Kasumi-1 (cell line): ENCODE measurements around the gene CCDC142.

Experiments used
- DNase-seq, 2 experiments: peaks; one replicate each; lab custom pipeline; 2025; lab: John Stamatoyannopoulos, UW

Gene CCDC142

DNA sequence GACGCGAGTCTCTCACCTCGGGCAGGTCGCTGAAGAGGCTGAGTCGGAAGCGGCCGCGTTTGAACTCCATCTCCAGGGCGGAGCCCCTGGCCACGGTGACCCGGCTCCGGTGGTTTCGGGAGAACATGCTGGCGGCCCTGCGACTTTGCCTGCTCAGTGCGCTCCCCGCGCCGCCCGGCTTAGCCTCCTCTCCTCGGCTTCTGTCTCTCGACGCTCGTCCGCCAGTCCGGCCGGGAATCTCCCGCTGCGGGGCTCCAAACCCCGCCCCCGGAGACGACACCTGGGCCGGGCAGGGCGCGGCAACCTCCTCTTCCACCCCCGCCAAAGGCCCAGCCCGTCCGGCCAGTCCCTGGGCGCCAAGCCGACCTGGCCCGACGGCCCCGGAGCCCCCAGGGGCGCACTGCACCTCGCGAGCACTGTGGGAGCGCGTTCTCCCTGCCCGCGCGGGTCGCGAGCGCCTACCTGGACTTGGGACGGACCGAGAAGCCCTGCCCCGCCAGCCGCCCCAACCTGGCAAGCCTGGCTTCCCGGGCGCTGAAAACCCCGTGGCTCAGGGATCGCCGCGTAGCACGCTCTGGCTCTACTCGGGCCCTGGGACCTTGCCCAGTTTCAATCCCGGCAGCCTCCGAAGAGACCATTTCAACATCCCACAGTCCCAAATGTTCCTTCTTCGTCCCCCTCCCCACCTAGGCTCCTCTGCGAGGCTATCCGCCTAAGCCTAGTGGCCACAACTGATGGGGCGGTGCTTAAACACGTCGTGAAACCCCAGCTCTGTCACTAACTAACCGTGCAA is 40.9 kb downstream of the CCDC142 start, which contains the start of gene RTKN:
Gene RTKN, minus strand, starts transcription at position 248 of the 793 bp plus-strand sequence. Its CDS starts 121 bp downstream, at position 127.
- no peak for DNase-seq

DNA sequence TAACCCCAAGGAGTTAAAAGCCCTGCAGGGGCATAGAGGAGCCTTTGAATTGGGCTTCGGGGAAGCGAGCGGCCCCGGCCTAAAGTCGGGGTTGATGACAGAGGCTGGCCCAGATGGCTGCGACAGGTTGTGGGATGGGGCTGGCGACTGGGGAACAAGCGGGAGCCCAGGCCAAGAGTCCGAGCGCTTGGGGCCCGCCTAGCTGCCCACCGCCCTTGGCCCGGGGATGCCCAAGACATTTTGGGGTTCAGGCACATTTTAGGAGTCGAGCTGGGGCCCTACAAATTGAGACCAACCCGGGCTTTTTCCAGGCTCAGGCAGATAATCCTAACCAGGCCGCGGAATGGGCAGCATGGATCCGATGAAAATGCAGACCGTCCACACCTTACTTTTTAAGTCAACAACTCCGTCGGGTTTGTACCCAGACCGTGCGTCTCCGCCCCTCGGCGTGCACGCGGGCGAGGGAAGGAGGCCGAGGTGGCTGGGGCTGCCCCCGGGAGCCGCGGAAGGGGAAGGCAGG is 41.6 kb downstream of the CCDC142 start:
- no peak for DNase-seq

DNA sequence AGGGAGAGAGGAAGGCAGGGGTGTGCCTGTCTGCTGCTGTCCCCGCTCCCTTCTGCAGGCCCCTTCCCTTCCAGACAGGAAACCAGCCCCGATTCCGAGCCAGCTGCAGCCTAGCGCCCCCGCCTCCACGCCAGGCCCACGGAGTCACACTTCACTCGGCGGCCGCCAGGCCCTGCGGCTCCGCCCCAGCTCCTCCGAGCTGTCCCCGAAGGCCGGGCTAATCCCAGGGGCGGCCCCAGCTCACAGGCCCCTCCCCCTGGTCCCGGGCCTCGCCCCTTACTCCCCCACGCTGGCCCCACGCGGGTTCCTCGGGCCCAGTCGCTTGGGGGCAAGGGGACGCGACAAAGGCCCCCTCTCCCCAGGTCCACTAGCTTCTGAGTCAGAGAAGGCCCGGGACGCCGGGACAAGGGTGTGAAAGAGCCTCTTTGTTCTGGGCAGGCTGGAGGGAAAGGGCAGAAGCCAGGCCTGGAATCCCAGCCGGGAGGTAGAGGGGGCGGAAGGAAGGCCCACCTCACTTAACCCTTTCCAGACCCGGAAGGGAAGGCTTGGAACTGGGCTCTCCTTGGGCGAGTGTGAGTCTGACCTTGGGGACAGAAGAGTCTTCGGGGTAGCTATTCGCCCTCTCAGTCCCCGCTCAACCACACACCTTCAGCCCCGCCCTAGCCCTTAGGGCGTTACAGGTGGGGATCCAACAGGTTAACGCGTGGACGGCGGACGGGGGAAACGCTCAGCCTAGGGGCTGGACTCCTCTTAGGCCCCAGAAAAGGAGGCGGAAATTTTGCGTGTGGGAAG is 42.2 kb downstream of the CCDC142 start:
- peak; percentile 93 for DNase-seq

DNA sequence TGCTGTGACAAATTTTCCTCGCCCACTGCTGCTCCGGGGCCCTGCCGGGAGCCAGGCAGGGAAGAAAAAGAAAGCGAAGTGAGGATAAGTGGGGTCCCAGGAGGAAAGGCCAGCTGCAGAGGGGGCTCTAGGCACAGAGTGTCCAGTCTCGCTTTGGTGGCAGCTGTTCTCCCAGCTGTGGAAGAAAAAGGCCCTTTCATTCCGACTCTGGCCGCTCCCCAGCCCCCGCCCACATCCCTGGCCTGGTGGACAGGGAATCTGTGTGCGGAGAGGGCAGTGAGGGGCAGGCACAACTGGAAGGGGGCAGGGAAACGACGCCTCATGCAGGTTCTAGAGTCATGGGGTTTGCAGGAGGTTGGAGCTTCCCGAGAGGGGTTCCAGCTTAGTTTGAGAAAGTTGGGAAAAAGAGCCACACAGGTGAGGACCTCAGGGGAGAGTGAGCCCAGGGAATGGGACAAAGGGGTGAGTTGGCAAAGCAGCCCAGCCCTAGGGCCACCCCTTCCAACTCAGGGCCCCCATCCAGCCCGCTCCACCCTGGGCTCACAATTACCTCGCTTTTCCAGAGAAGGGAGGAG is 42.9 kb downstream of the CCDC142 start:
- DNase-seq: no peak

DNA sequence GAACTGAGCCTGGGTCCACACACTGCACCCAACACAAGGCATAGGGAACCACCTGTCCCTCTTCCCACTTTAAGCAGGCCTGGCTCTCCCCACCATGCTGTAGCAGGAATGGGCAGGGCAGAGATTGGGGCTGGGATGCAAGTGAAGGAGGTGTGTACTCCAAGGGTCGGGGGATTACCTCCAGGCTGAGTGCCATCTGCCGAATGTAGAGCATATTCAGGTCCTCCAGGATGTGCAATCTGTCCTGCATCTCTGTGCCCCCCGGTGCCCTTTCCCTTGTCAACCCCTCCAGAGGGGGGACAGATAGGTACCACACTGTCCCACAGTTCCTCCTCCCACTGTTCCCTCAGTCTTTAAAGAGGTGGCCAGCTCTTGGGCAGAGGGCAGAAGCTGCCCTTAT is 43.4 kb downstream of the CCDC142 start:
- DNase-seq: no peak

DNA sequence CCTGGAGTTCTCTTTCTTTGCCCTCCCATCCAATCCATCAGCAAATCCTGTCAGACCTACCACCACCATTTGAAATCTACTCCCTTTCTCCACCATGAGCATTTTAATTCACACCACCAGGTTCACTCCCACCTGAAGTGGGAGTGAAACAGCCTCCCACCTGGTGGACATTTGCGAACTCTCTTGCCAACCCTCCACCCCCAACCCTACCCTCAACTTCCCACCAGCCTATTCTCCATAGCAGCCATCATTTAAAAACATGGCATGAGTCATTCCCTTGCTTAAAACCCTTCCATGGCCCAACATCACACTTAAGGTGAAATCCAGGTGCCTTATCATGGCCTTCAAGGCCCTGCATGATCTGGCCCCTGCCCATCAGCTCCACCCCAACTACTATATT is 44.5 kb downstream of the CCDC142 start:
- DNase-seq: no peak

DNA sequence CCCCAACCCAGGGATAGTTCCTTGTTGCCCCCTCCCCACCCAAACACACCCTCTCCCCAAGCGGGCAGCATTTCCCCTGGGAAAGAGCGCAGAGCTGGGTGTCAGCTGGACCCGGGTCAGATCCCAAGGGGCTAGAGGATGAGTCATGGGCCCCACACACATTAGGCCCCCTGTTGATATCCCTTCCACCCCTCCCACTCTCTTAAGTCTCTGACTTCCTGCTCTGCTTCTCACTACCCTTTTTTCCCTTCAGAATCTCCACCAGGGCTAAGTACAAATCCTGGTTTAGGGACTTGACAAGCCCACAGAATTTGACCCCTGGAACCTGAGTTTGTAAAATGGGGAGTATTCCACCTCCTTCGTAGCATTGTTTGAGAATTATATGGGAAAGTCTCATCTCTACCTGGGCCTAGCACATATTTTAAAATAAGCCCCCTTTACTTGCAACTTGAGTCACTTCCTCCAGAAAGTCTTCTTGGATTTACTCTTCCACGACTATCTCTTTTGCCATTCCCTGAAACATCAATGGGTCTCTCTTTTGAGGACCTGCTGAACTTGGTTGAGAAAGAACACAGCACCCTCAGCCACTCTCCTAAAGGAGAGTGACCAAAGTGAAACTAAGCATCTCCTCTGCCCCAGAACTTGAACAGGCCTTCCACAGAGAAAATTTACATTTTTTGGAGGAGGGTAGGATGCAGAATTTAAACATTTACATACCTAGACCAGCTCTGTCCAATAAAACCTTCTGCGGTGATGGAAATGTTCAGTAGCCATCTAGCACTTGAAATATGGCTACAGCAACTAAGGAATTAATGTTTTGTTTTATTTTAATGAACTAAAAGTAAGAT is 45.7 kb downstream of the CCDC142 start:
- DNase-seq: no peak

DNA sequence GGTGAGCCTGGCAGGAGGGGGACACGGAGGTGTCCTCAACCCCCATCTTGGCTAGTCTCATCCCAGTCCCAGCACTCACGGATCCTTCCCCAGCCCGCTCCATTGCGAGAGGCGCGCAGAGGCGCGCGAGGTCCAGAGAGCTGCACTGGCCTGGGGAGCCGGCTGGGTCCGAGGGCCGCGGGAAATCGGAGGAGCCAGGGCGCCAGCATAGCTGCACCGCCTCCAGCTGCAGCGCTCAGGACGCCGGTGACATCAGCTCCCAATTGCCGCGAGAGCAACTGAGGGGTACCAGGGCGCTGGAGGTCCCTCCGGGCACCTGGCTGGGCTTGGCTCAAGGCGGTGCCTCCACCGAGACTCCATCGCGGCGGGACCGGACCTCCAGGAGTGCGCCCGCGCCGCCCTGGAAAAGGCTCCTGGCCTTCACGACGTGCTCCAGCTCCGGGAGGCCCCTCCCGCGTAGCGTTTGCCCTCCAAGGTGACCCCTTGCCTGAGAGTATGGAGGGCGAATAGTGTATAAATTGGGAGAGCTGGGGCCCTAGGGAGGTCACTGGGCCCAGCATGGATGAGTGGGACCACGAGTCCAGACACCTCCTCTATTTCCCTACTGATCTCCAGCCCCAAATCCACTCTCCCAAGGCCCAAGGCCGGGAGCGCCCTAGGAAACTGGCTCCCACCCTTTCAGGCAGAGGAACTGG is 46.5 kb downstream of the CCDC142 start:
- no peak for DNase-seq

DNA sequence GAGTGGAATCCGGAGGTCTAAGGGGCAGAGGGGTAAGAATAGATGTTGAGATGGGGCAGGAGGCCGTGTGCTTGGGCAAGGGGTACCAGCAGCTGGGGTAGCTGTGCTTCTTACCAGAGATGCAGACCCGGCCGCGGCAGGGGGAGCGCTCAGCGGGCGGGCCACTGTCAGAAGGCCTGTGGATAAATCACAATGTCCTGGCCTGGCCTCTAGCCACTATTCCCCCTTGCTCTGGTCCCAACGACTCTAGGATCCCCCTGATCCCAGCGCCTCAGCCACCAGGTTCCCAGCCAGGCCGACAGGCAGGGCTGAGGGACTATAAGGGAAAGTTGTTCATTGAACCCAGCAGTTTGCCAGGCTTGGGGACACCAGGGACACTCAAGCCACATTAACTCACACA is 52.3 kb downstream of the CCDC142 start:
- DNase-seq: no peak

DNA sequence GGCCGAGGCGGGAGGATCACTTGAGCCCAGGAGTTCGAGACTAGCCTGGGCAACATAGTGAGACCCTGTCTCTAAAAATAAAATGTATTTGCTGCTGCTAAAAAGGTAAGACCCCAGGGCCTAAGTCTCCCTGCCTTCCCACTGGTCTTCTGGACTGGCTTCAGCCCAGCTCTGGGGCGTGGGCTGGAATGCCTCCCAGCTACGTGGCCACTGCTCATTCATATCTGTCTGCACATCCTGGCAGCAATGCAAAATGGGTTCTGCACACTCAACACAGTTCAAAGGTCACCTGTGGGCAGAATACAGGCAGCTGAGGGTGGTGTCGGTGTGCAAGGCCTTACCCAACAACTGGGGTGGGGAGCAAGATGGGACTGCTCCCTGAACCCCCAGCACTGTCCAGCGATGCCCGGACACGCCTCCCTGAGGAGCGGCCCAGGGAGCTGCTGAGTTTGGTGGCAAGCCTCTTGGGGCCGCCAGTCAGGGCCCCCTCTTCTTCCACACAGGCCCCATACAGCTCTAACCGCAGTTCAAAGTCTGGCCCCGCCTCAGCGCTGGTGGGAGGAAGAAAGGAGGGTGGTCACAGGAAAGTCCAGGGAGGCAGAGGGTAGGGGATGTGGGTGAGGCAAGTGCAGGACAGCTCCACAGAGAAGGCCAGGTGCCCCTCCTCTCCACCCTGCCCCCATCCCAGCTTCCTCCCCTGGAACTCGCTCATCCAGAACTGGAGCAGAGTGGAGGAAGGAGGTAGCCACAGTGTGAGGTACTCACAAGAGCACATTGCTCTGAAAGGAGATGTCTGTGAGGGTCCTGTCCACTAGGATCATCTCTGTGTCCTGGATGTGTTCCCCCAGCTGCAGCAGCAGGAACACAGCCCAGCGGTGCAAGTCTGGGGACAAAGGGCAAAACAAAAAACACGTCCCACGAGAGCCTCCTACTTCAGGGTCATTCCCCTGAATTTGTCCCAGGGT is 53.0 kb downstream of the CCDC142 start:
- no peak for DNase-seq

DNA sequence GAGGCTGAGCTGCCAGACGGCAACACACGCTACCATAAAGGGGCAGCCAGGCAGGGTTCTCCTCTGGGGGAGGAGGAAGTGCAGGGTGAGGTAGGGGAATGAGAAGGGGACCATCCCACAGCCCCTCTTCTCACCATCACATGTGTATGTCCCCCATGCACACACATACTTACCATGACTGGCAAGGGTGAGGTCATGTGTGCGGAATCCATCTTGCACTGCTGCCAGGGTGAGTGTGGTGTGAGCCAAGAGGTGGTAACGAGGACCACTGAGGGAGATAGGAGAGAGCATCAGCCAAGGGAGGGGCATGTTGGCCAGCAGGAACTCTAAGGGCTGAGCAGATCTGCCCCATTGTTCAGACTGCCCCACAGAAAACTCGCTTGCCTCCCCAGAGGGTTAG is 54.1 kb downstream of the CCDC142 start:
- no peak for DNase-seq

DNA sequence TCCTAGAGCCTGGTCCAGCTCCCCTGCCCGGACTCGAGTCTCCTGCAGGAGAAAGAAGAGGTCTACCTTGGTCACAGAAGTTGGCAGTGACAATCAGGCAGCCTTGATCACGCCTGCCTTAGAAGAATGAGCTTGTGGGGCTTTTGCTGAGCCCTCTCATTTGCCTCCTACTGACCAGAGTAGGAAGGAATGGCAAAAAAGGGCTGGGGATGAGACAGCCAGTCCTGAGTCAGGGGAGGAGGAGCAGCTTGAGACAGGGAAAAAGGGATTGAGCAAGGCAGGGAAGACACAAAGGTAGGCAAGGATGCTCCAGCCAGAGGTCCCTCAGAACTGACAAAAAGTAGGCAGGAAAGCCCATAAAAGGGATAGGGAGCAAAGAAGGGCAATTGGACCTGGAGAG is 55.2 kb downstream of the CCDC142 start:
- DNase-seq: no peak

DNA sequence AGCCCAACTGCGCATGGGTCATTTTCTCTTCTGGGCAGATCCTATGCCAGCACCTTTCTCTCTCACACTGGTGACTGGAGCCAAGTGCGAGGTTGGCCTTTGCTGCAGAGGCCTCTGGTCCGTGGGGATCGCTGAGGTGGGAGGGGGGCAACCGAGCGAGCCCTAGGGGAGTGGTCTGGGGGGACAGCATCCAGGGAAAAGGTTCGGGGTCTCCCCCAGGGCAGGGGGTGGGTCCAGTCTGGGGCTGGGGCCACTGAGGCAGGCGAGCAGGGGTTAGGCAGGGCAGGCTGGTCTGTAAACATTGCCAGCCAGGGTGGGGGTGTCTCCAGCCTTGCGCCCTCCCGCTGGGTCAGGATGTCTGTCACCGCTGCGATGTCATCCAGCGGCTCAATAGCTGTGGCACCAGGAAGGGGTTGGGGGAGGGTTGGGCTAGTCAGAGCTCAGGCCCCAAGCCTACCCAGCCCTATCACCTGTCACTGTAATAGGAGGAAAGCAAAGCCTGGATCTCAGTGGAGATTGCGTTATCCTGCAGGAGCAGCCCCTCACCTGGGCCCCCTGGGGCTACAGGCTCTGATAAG is 56.5 kb downstream of the CCDC142 start:
- DNase-seq: no peak

DNA sequence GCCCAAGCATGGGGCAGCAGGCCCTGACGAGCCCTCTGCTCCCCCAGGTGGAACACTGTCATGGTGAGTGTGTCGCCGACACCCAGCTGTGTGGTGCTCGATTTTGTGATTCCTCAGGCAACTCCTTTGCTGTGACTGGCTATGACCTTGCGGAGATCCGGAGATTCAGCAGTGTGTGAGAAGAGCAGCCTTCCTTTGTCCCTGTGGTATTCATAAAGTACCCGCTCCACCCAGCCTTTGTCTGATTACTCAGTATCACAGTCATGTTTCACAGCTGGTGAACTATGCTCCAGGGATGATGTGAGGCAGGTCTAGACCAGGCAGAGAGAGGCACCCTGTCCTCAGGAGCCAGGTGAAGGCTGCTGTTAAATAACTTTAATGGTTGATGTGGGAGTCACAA is 57.3 kb downstream of the CCDC142 start:
- DNase-seq: no peak

DNA sequence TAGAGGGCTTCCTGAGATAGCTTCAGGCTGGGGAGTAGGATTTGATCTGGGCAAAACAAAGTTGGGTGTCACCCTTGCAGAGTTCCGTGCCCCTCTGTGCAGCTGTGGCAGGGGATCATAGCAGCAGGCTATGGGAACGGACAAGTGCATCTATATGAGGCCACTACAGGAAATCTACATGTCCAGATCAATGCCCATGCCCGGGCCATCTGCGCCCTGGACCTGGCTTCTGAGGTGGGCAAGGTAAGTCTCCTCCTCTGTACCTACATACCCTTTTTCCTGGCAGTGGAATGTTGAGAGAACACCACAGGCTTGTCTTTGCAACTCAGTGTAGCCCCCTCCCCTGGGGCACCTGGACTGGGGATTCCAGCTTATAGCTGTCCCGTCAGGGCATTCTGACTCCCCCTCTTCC is 57.8 kb downstream of the CCDC142 start:
- no peak for DNase-seq

DNA sequence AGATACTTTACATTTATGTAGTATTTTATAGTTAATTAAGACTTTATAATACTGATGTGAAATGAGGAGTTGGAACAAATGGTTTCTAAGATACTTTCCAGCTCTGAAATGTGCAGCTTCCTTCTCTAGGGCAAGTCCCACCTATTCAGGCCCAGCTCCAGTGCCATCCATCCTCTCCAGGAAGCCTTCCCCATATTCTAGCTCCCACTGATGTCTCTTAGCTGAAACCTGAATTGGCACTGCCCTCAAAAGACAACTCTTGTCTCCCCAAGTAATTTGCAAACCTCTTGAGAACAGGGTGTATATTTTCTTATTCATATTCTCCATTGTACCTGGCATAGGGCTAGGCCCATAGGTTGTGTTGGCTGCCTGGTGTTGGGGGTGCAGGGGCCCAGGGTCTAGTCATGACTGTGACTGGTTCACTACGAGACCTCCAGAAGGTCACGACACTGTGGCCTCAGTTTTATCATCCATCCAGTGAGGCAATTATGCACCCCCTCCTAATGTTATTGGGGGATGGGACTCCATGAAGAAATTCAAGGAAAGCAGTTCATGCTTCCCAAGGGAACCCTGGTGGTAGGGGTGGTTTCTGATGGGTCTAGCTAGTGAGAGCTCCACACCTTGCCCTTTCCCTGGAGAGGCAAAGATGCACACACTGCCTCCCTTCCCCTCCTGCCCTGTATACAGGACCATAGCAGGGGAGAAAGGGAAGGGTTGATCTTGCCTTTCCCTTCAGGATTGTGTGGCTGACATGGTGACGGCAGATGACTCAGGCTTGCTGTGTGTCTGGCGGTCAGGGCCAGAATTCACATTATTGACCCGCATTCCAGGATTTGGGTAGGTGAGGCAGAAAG is 58.4 kb downstream of the CCDC142 start:
- no peak for DNase-seq
